ENCODE measurements around the gene FAM184A. TPM values are rescaled to one million over a fixed set of nuclear protein-coding genes. Genes with fewer than 3 reads are reported as not detected.

The FAM184A gene
- polyA plus RNA-seq, 1 donor (not counting 4 experiments of a cell fraction or from before 2014, with no cell fraction given), result 0.20 TPM

DNA sequence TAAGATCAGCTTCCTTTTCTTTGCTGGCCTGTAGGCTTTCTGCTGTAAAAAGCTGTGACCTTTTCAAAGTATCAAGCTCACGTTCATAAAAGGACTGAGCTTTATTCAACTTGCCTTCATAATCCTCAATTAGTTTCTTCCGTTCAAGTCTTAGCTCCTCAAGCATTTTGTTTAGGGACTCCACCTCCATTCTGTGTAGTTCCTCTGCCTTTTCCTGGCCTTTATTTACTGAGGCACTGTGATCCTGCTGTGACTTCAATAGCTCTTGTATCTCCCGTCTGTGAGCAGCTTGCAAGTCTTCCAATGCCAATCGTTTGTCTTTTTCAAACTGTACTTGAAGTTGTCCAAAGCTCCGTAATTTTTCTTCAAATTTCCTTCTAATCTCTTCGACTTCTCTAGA, 54.4 kb downstream of the FAM184A start:
- DNase-seq (ENCODE audit: low read depth, low spot score) (no peak), FAIRE-seq (no peak)
- dilution Hi-C loops (cut with MboI; ENCODE audit: extremely low pct_ligation_motif_present, low sequenced_read_pairs), result no loop called here
- no peak overlapping the region for H2AFZ ChIP-seq (ENCODE audit: control insufficient read depth, low read length)
- no peaks in the 10 kb centered on the region for H3K9me3 ChIP-seq (ENCODE audit: control insufficient read depth, low read depth, low read length)
- no peaks in the 10 kb centered on the region for H3K79me2 ChIP-seq (ENCODE audit: control insufficient read depth, insufficient read depth, low read length)
- H3K4me3 ChIP-seq (ENCODE audit: control insufficient read depth in 2 of 3, extremely low read depth in 1 of 3, insufficient read depth in 2 of 3, low read depth in 1 of 3, low read length in 3 of 3), result no peak overlapping the region
- TF ChIP-seq, protein P1, sequence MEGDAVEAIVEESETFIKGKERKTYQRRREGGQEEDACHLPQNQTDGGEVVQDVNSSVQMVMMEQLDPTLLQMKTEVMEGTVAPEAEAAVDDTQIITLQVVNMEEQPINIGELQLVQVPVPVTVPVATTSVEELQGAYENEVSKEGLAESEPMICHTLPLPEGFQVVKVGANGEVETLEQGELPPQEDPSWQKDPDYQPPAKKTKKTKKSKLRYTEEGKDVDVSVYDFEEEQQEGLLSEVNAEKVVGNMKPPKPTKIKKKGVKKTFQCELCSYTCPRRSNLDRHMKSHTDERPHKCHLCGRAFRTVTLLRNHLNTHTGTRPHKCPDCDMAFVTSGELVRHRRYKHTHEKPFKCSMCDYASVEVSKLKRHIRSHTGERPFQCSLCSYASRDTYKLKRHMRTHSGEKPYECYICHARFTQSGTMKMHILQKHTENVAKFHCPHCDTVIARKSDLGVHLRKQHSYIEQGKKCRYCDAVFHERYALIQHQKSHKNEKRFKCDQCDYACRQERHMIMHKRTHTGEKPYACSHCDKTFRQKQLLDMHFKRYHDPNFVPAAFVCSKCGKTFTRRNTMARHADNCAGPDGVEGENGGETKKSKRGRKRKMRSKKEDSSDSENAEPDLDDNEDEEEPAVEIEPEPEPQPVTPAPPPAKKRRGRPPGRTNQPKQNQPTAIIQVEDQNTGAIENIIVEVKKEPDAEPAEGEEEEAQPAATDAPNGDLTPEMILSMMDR (optimal IDR thresholded peaks at IDR 0.05 in 1 of 3, IDR thresholded peaks at IDR 0.05 in 1 of 3, conservative IDR thresholded peaks at IDR 0.05 in 1 of 3; ENCODE audit: extremely low read depth in 1 of 3, insufficient read depth in 2 of 3, low read length in 3 of 3), result no peak
- TF ChIP-seq EZH2 (IDR thresholded peaks at IDR 0.05; ENCODE audit: low read length), result no peak
- no peaks in the 10 kb centered on the region for H3K4me1 ChIP-seq (ENCODE audit: control insufficient read depth, extremely low read depth, insufficient read depth, low read length)
- H3K27ac ChIP-seq (ENCODE audit: control insufficient read depth, insufficient read depth, low read length), result no peak overlapping the region
- no peaks in the 10 kb centered on the region for H4K20me1 ChIP-seq (ENCODE audit: control insufficient read depth, extremely low read depth, insufficient read depth, low read length)
- no peaks in the 10 kb centered on the region for H3K9me1 ChIP-seq (ENCODE audit: control insufficient read depth, extremely low read depth, insufficient read depth, low read length)
- H3K36me3 ChIP-seq (ENCODE audit: control insufficient read depth in 2 of 2, extremely low read depth in 1 of 2, insufficient read depth in 2 of 2, low read length in 2 of 2), result no peaks in the 10 kb centered on the region
- H3K9ac ChIP-seq (ENCODE audit: control insufficient read depth, extremely low read depth, insufficient read depth, low read length), result no peak overlapping the region
- no peaks in the 10 kb centered on the region for H3K27me3 ChIP-seq (ENCODE audit: control insufficient read depth, extremely low read depth, insufficient read depth, low read length)
- no peak overlapping the region for H3K4me2 ChIP-seq (ENCODE audit: control insufficient read depth, extremely low read depth, insufficient read depth, low read depth, low read length)

DNA sequence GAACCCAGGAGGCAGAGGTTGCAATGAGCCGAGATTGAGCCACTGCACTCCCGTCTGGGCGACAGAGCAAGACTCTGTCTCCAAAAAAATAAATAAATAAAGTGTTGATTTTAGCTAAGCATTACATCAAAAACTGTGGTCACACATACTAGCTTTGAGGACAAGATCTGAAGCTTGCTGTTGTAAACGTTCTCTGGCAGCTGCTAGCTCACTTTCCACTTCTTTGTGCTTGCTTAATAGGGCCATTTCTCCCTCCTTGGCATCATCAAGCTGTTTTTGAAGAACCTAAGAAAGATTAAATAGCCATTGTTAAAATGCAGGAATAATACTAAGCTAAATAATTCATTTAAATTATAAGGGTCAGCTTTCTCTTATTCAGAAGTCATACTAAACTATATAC, 55.7 kb downstream of the FAM184A start:
- Histone ChIP-seq H3K4me3 (ENCODE audit: control insufficient read depth in 2 of 3, extremely low read depth in 1 of 3, insufficient read depth in 2 of 3, low read depth in 1 of 3, low read length in 3 of 3) (no peak overlapping the region), H4K20me1 (ENCODE audit: control insufficient read depth, extremely low read depth, insufficient read depth, low read length) (no peaks in the 10 kb centered on the region), H3K4me2 (ENCODE audit: control insufficient read depth, extremely low read depth, insufficient read depth, low read depth, low read length) (no peak overlapping the region), H3K36me3 (ENCODE audit: control insufficient read depth in 2 of 2, extremely low read depth in 1 of 2, insufficient read depth in 2 of 2, low read length in 2 of 2) (no peaks in the 10 kb centered on the region), H2AFZ (ENCODE audit: control insufficient read depth, low read length) (no peak overlapping the region), H3K79me2 (ENCODE audit: control insufficient read depth, insufficient read depth, low read length) (no peaks in the 10 kb centered on the region), H3K27ac (ENCODE audit: control insufficient read depth, insufficient read depth, low read length) (no peak overlapping the region), H3K9ac (ENCODE audit: control insufficient read depth, extremely low read depth, insufficient read depth, low read length) (no peak overlapping the region), H3K4me1 (ENCODE audit: control insufficient read depth, extremely low read depth, insufficient read depth, low read length) (no peaks in the 10 kb centered on the region), H3K27me3 (ENCODE audit: control insufficient read depth, extremely low read depth, insufficient read depth, low read length) (no peaks in the 10 kb centered on the region), H3K9me3 (ENCODE audit: control insufficient read depth, low read depth, low read length) (no peaks in the 10 kb centered on the region), H3K9me1 (ENCODE audit: control insufficient read depth, extremely low read depth, insufficient read depth, low read length) (no peaks in the 10 kb centered on the region)
- dilution Hi-C loops (cut with MboI; ENCODE audit: extremely low pct_ligation_motif_present, low sequenced_read_pairs), result no loop called here
- FAIRE-seq (no peak), DNase-seq (ENCODE audit: low read depth, low spot score) (no peak)
- TF ChIP-seq, protein P1 (optimal IDR thresholded peaks at IDR 0.05 in 1 of 3, IDR thresholded peaks at IDR 0.05 in 1 of 3, conservative IDR thresholded peaks at IDR 0.05 in 1 of 3; ENCODE audit: extremely low read depth in 1 of 3, insufficient read depth in 2 of 3, low read length in 3 of 3), result no peak

All from keratinocyte (primary cell).